ENCODE results near the gene PEAK1.

GRCh38 chr15:77350792-77351191, 69.1 kb downstream of the PEAK1 start:
- TF ChIP-seq CTCF (IDR thresholded peaks at IDR 0.05) (no peak), POLR2A (IDR thresholded peaks at IDR 0.05) (no peak)
